ENCODE measurements around the gene HMGB1.

DNA sequence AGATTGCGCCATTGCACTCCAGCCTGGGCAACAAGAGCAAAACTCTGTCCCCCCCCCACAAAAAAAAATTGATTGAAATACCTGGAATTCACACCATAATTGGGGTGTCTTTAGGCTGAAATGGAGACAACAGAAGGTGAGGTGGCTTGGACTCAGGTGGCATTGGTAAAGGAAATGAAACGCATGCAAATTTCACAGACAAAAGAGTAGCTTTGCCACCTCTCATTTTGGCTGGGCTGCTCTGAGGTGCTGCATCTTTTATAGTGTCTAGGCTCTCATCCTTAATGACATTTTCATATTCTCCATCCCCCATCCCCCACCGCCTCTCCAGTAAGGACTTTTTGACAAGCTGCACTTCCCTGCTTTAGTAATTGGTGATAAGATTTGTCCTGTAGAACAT, 36.5 kb downstream of the HMGB1 start:
- TF ChIP-seq, protein P1, sequence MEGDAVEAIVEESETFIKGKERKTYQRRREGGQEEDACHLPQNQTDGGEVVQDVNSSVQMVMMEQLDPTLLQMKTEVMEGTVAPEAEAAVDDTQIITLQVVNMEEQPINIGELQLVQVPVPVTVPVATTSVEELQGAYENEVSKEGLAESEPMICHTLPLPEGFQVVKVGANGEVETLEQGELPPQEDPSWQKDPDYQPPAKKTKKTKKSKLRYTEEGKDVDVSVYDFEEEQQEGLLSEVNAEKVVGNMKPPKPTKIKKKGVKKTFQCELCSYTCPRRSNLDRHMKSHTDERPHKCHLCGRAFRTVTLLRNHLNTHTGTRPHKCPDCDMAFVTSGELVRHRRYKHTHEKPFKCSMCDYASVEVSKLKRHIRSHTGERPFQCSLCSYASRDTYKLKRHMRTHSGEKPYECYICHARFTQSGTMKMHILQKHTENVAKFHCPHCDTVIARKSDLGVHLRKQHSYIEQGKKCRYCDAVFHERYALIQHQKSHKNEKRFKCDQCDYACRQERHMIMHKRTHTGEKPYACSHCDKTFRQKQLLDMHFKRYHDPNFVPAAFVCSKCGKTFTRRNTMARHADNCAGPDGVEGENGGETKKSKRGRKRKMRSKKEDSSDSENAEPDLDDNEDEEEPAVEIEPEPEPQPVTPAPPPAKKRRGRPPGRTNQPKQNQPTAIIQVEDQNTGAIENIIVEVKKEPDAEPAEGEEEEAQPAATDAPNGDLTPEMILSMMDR (IDR thresholded peaks at IDR 0.05), result no peak
- no peak for TF ChIP-seq POLR2A (IDR thresholded peaks at IDR 0.05)

Measured in testis (tissue), 2 donors.